SH-SY5Y (cell line): ENCODE results near the gene DPYD.

Source experiments
- GATA2 ChIP-seq: IDR thresholded peaks from 2 replicates; pipeline ENCODE4 v1.6.1; 2011; ENCODE audit warnings: mild to moderate bottlenecking, low read depth, low read length
- GATA3 ChIP-seq: IDR thresholded peaks from 2 replicates; pipeline ENCODE4 v1.6.1; 2011; ENCODE audit warnings: low read depth, mild to moderate bottlenecking, low read length, moderate library complexity

- TF ChIP-seq GATA2 (no peak), GATA3 (no peak)
Observed at GRCh38 chr1:97089173-97089572, 831.7 kb downstream of the DPYD start.
